ENCODE results near the gene APOL2. TPM values are rescaled to one million over a fixed set of nuclear protein-coding genes. Genes with fewer than 3 reads are reported as not detected.
A peak's percentile ranks its signal among the peaks of the same experiment; 100 is the strongest.

APOL2 gene
- total RNA-seq, 4 donors from 2014 or later: 15.3 to 21.8 (median 17.1) TPM

DNA sequence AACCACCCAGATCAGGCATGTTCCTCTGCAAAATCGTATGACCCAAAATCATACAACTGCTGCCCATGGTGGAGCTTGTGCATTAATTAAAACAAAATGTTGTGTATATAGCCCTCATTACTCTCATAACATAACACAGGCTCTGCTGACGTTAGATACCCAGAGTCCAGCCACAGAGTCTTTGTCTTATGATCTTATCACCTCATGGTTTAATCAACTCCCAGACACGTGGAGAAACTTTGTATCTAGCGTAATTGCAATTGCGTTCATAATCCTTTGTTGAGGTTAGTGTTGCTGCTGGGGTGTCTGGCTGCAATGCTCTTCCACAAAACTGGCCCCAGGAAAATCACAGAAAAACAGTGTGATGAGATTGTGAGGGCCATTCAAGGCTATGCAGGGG, 8.6 kb upstream of the APOL2 start:
- no peaks in the 10 kb centered on the region for H3K9me3 ChIP-seq
- H3K27ac ChIP-seq: no peak overlapping the region
- no peaks in the 10 kb centered on the region for H3K27me3 ChIP-seq
- TF ChIP-seq POLR2A (IDR thresholded peaks at IDR 0.05) (no peak), EP300 (IDR thresholded peaks at IDR 0.05) (no peak), POLR2AphosphoS5 (IDR thresholded peaks at IDR 0.05) (no peak)
- TF ChIP-seq, protein P1, sequence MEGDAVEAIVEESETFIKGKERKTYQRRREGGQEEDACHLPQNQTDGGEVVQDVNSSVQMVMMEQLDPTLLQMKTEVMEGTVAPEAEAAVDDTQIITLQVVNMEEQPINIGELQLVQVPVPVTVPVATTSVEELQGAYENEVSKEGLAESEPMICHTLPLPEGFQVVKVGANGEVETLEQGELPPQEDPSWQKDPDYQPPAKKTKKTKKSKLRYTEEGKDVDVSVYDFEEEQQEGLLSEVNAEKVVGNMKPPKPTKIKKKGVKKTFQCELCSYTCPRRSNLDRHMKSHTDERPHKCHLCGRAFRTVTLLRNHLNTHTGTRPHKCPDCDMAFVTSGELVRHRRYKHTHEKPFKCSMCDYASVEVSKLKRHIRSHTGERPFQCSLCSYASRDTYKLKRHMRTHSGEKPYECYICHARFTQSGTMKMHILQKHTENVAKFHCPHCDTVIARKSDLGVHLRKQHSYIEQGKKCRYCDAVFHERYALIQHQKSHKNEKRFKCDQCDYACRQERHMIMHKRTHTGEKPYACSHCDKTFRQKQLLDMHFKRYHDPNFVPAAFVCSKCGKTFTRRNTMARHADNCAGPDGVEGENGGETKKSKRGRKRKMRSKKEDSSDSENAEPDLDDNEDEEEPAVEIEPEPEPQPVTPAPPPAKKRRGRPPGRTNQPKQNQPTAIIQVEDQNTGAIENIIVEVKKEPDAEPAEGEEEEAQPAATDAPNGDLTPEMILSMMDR (IDR thresholded peaks at IDR 0.05): no peak
- no peak overlapping the region for H3K4me3 ChIP-seq
- H3K4me1 ChIP-seq: peaks cover 17% of the 10 kb centered on the region
- 54% methylated on average over 5 of the region's 5 CpGs for WGBS
- no peak for DNase-seq (ENCODE audit: low spot score in 2 of 2)
- no peaks in the 10 kb centered on the region for H3K36me3 ChIP-seq

DNA sequence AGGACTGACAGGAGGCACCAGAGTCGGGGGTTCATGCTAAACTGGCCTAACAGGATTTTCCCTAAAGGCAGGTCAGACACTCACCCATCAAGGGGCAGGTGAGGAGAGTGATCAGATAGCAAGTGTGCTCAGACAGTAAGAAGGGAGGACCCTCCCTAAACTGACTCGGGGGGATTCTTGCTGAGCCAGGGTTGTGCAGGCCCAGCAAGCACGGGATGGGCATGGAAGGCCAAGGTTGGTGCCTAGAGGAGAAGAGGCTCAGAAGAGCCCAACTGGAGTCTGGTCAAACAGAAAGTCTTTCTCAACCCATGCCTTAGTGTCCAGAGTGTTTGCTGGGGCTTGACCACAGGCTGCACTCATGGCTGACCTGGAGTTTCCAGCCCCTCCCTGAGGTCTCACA, 7.4 kb upstream of the APOL2 start:
- TF ChIP-seq POLR2AphosphoS5 (IDR thresholded peaks at IDR 0.05) (no peak), EP300 (IDR thresholded peaks at IDR 0.05) (no peak), POLR2A (IDR thresholded peaks at IDR 0.05) (no peak)
- TF ChIP-seq, protein P1 (IDR thresholded peaks at IDR 0.05): no peak
- DNase-seq (ENCODE audit: low spot score in 2 of 2): no peak
- Histone ChIP-seq H3K36me3 (no peaks in the 10 kb centered on the region), H3K27me3 (no peaks in the 10 kb centered on the region), H3K27ac (no peak overlapping the region), H3K4me3 (no peak overlapping the region), H3K9me3 (no peaks in the 10 kb centered on the region), H3K4me1 (peaks cover 12% of the 10 kb centered on the region)
- WGBS: 74% methylated on average over 3 of the region's 3 CpGs

DNA sequence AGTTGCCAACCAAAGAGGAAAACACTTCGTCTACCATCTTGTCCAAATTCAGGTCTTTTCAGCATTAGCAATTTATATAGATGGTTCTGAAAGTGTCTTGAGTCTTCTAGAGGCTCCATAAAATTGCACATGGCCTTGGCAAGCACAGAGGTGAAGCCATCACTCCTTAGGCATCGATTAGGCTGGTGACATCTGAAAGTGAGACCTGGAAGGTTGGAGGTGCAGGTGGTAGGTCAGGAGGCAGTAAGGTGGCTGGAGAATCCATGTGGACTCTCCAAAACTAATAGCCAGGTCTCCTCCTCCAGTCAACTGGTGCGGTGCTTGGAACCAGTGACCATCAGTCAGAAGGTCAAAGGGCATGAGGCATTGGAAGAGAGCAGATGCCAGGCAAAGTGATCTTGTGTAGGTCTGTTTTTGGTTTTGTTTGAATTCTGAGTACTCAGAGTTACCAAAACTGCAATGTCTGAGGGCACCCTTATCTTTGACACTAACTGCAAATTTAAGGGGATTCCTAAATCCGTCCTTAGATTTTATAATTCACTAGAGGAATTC, 6.6 kb upstream of the APOL2 start:
- H3K9me3 ChIP-seq: no peaks in the 10 kb centered on the region
- DNase-seq (ENCODE audit: low spot score in 2 of 2): no peak
- no peaks in the 10 kb centered on the region for H3K27me3 ChIP-seq
- TF ChIP-seq, protein P1 (IDR thresholded peaks at IDR 0.05): no peak
- TF ChIP-seq EP300 (IDR thresholded peaks at IDR 0.05) (no peak), POLR2A (IDR thresholded peaks at IDR 0.05) (no peak), POLR2AphosphoS5 (IDR thresholded peaks at IDR 0.05) (no peak)
- no peak overlapping the region for H3K27ac ChIP-seq
- 73% methylated on average over 4 of the region's 4 CpGs for WGBS
- peaks cover 12% of the 10 kb centered on the region for H3K4me1 ChIP-seq
- H3K4me3 ChIP-seq: no peak overlapping the region
- H3K36me3 ChIP-seq: no peaks in the 10 kb centered on the region

DNA sequence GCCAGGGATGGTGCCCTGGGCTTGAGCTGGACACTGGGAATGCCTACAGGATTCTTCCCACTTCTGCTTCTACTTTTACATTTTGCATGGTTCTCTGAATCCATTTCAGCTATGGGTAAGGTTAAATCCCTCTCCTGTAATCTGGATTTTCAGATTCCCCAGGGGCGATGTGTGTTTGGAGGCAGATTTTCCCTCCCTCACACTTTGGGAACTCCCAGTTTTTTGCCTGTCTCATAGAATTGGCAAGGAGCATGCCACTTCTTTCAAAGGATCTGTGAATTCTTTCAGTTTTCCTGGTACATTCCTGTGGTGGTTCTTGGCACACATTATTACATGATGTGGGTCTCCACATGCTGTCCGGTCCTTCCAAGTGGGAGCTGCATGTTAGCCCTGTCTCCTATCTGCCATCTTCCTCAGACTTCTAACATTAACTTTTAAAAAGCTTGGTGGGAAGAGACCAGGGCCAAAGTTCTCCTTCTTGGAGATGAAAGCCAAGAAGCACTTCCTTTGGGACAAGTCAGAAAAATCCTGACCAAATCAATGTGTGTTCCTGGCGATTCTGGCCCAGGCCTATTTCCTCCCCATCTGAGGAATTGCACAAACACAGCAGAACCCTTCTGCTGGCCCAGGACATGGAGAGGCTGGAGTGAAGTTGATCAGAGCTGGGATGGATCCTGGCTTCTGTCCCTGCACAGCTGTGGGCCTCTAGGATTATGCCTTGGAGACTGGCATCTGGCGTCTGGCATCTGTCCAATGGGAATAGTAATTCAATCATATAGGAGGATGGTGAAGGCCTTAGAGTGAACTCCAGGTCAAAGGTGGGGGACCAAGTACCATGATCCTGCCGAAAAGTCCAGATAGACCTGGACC, 5.4 kb upstream of the APOL2 start:
- Histone ChIP-seq H3K36me3 (no peaks in the 10 kb centered on the region), H3K27me3 (no peaks in the 10 kb centered on the region), H3K9me3 (no peaks in the 10 kb centered on the region), H3K27ac (peak overlapping the region; percentile 57), H3K4me1 (peaks cover 14% of the 10 kb centered on the region), H3K4me3 (no peak overlapping the region)
- TF ChIP-seq POLR2A (IDR thresholded peaks at IDR 0.05) (no peak), POLR2AphosphoS5 (IDR thresholded peaks at IDR 0.05) (no peak)
- WGBS: 68% methylated on average over 4 of the region's 5 CpGs
- DNase-seq (ENCODE audit: low spot score in 2 of 2): no peak

DNA sequence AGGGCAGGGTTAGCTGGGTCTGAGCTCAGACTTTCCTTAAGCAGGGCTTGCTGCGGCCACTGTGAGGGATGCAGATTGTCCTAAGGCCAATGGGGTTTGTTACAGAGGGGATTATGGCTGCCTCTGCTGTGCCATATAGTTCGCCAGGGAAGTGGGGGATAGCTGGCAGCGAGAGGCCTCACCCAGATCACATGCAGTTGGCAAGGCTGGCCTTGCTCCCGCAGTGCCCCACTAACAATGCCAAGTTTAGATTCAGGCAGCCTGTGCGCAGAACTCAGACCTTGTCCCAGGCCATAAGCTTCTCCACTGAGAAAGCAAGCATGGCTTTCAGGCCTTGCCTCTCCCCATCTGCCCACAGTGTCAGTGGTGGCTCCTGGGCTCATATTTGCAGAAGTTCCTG, 4.7 kb upstream of the APOL2 start:
- TF ChIP-seq POLR2A (IDR thresholded peaks at IDR 0.05) (no peak), EP300 (IDR thresholded peaks at IDR 0.05) (no peak), POLR2AphosphoS5 (IDR thresholded peaks at IDR 0.05) (no peak)
- TF ChIP-seq, protein P1 (IDR thresholded peaks at IDR 0.05): no peak
- Histone ChIP-seq H3K4me1 (peaks cover 18% of the 10 kb centered on the region), H3K9me3 (no peaks in the 10 kb centered on the region), H3K36me3 (no peaks in the 10 kb centered on the region), H3K27ac (peak overlapping the region; percentile 57), H3K4me3 (no peak overlapping the region), H3K27me3 (no peaks in the 10 kb centered on the region)
- WGBS: 92% methylated on average over 5 of the region's 5 CpGs
- no peak for DNase-seq (ENCODE audit: low spot score in 2 of 2)

All from suprapubic skin (tissue), 4 donors.